A549 (cell line): ENCODE results near the gene ELP5. TPM values are rescaled to one million over a fixed set of nuclear protein-coding genes. Genes with fewer than 3 reads are reported as not detected.

Source experiments
- ATAC-seq, 2 experiments: fragments of 200-7000 bp in 1 of 2; fragments of >200 bp in 1 of 2; cut with Nextera tagmentation in 1 of 2; cut with Tn5 transposase in 1 of 2; 3 replicates each; pipeline versions ENCODE4 v1.8.0 to v1.9.1; 2018 to 2020; ENCODE audit warnings: mild to moderate bottlenecking in 1 of 2, moderate library complexity in 1 of 2
- CTCF ChIA-PET: fragments of 300-600 bp; sonication (Branson Sonifier 250); formaldehyde crosslinking; extraction: SDS; loops from one replicate; lab custom pipeline; 2021; ENCODE audit warnings: antibody characterized with exemption, inconsistent platforms; lab: Yijun Ruan, JAX
- POLR2A ChIA-PET: fragments of 350-600 bp; formaldehyde crosslinking; extraction: SDS; loops from one replicate; lab custom pipeline; 2021; ENCODE audit warnings: antibody characterized with exemption, inconsistent platforms; lab: Yijun Ruan, JAX
- DNase-seq, 2 experiments: peaks; one replicate each; pipeline versions ENCODE4 v3.0.0 to v3.0.0-alpha.2; 2011 to 2016; ENCODE audit warnings: low read depth in 1 of 2, low spot score in 1 of 2
- FAIRE-seq: peaks from 2 replicates; lab custom pipeline; 2011; peaks lifted over from hg19 to GRCh38; lab: Jason Lieb, UNC
- H3K27ac ChIP-seq, 2 experiments: fragments of >200 bp; sonication (Bioruptor Twin); formaldehyde crosslinking; 3 replicates each; pipeline ENCODE4 v1.5.1; 2016 to 2017
- H3K4me1 ChIP-seq: fragments of >200 bp; sonication (Bioruptor Twin); formaldehyde crosslinking; 3 replicates; pipeline ENCODE4 v1.6.1; 2016
- H3K4me2 ChIP-seq: fragments of >200 bp; sonication (Bioruptor Twin); formaldehyde crosslinking; 3 replicates; pipeline ENCODE4 v1.6.1; 2016
- H3K4me3 ChIP-seq: fragments of >200 bp; sonication (Bioruptor Twin); formaldehyde crosslinking; 3 replicates; pipeline ENCODE4 v1.5.1; 2016
- H3K9me3 ChIP-seq: fragments of >200 bp; sonication (Bioruptor Twin); formaldehyde crosslinking; 3 replicates; pipeline ENCODE4 v1.6.1; 2016
- BHLHE40 ChIP-seq: IDR thresholded peaks from 2 replicates; pipeline ENCODE4 v1.6.1; 2012; ENCODE audit warnings: low read depth, low read length, inconsistent platforms
- CBX2 ChIP-seq: fragments of 200-600 bp; sonication (generic); IDR thresholded peaks from 2 replicates; pipeline ENCODE4 v1.6.1; 2016; ENCODE audit warnings: low read depth, mild to moderate bottlenecking, borderline replicate concordance
- CEBPB ChIP-seq, 2 experiments: fragments of >200 bp in 1 of 2; sonication (Bioruptor Twin) in 1 of 2; formaldehyde crosslinking in 1 of 2; IDR thresholded peaks; 2 replicates each; pipeline ENCODE4 v1.6.1; 2012 to 2016
- CHD2 ChIP-seq: fragments of 150-350 bp; IDR thresholded peaks from 2 replicates; pipeline ENCODE4 v1.6.1; 2014; ENCODE audit warnings: low read length; ENCODE audit not compliant: partially characterized antibody
- CHD4 ChIP-seq: fragments of 200-600 bp; sonication (generic); IDR thresholded peaks from 2 replicates; pipeline ENCODE4 v1.6.1; 2016; ENCODE audit warnings: antibody characterized with exemption, mild to moderate bottlenecking, borderline replicate concordance
- EHF ChIP-seq: fragments of 250-450 bp; sonication (Bioruptor Pico); IDR thresholded peaks from 2 replicates; pipeline ENCODE4 v1.5.0; 2020; ENCODE audit warnings: mild to moderate bottlenecking
- EHMT2 ChIP-seq: fragments of 200-600 bp; sonication (generic); IDR thresholded peaks from 2 replicates; pipeline ENCODE4 v1.6.1; 2016; ENCODE audit warnings: antibody characterized with exemption, low read depth, mild to moderate bottlenecking, moderate library complexity
- FOSB ChIP-seq: fragments of 250-450 bp; sonication (Bioruptor Pico); IDR thresholded peaks from 2 replicates; pipeline ENCODE4 v1.5.0; 2020; ENCODE audit warnings: mild to moderate bottlenecking, moderate library complexity
- FOSL2 ChIP-seq, 2 experiments: fragments of 450-650 bp in 1 of 2; fragments of >200 bp in 1 of 2; sonication (Bioruptor Twin) in 1 of 2; formaldehyde crosslinking; IDR thresholded peaks; 2 replicates each; pipeline versions ENCODE4 v1.5.0 to v1.6.1; 2016 to 2020; ENCODE audit warnings: mild to moderate bottlenecking in 1 of 2, moderate library complexity in 1 of 2
- FOXS1 ChIP-seq: fragments of 250-450 bp; sonication (Bioruptor Pico); IDR thresholded peaks from 2 replicates; pipeline ENCODE4 v1.5.0; 2020; ENCODE audit warnings: mild to moderate bottlenecking, moderate library complexity
- HDAC2 ChIP-seq: fragments of 200-600 bp; sonication (generic); IDR thresholded peaks from 2 replicates; pipeline ENCODE4 v1.6.1; 2016
- HOXA7 ChIP-seq: fragments of 250-450 bp; sonication (Bioruptor Pico); IDR thresholded peaks from 2 replicates; pipeline ENCODE4 v1.5.0; 2020; ENCODE audit warnings: mild to moderate bottlenecking, moderate library complexity
- HOXB13 ChIP-seq: fragments of 250-450 bp; sonication (Bioruptor Pico); IDR thresholded peaks from 2 replicates; pipeline ENCODE4 v1.5.0; 2020; ENCODE audit warnings: low read depth, mild to moderate bottlenecking, moderate library complexity
- HOXB5 ChIP-seq: fragments of 250-450 bp; sonication (Bioruptor Pico); IDR thresholded peaks from 2 replicates; pipeline ENCODE4 v1.5.0; 2020; ENCODE audit warnings: mild to moderate bottlenecking, moderate library complexity
- KDM5A ChIP-seq: fragments of 200-600 bp; sonication (generic); IDR thresholded peaks from 2 replicates; pipeline ENCODE4 v1.6.1; 2016; ENCODE audit warnings: antibody characterized with exemption, mild to moderate bottlenecking
- MAZ ChIP-seq: fragments of 150-350 bp; IDR thresholded peaks from 2 replicates; pipeline ENCODE4 v1.6.1; 2014; ENCODE audit warnings: antibody characterized with exemption, low read depth, low read length, borderline replicate concordance
- MYC ChIP-seq: IDR thresholded peaks from 2 replicates; pipeline ENCODE4 v1.6.1; 2012; ENCODE audit warnings: mild to moderate bottlenecking, inconsistent platforms, low read length, improper control_type of control experiment, borderline replicate concordance
- NR3C1 ChIP-seq: fragments of >200 bp; sonication (Bioruptor Twin); formaldehyde crosslinking; IDR thresholded peaks from 3 replicates; pipeline ENCODE4 v1.6.1; 2017
- POLR2AphosphoS2 ChIP-seq: conservative IDR thresholded peaks from 2 replicates; pipeline ENCODE4 v1.6.1; 2012; ENCODE audit warnings: low read length, improper control_type of control experiment, inconsistent platforms
- SREBF2 ChIP-seq: fragments of 450-650 bp; IDR thresholded peaks from 2 replicates; pipeline ENCODE4 v1.6.1; 2014; ENCODE audit warnings: mild to moderate bottlenecking, moderate library complexity
- ZC3H11A ChIP-seq: fragments of 450-650 bp; IDR thresholded peaks from 2 replicates; pipeline ENCODE4 v1.6.1; 2014; ENCODE audit warnings: antibody characterized with exemption, mild to moderate bottlenecking
- ZFP36 ChIP-seq: fragments of 450-650 bp; IDR thresholded peaks from 2 replicates; pipeline ENCODE4 v1.6.1; 2014; ENCODE audit warnings: borderline replicate concordance; ENCODE audit not compliant: partially characterized antibody
- ZNF302 ChIP-seq: fragments of 250-450 bp; sonication (Bioruptor Pico); IDR thresholded peaks from 2 replicates; pipeline ENCODE4 v1.9.0; 2021; ENCODE audit warnings: inconsistent platforms, mild to moderate bottlenecking, moderate library complexity
- WGBS: methylation state at CpG from one replicate; pipeline ENCODE4 v1.1.6; 2017; ENCODE audit errors: missing lambda C conversion rate; 5-methylcytosine and 5-hydroxymethylcytosine counted together
- polyA plus RNA-seq, 4 experiments: library from polyadenylated mRNA; depleted of rRNA in 3 of 4; stranded (reverse); fragments of >200 nt; fragmentation: RNase III in 1 of 4; extraction: RNeasy Plus Mini Kit Qiagen cat#74134 plus additional on column Dnase treatment in 1 of 4; gene quantifications; 2 replicates in 3 of 4; 3 replicates in 1 of 4; pipeline ENCODE4 v1.2.3, GENCODE V29; 2011 to 2017
- TF ChIP-seq, protein P1 (sequence below): fragments of 450-650 bp; IDR thresholded peaks from 2 replicates; pipeline ENCODE4 v1.6.1; 2014; ENCODE audit warnings: antibody characterized with exemption
- TF ChIP-seq, protein P2 (sequence below): fragments of 250-450 bp; sonication (Bioruptor Pico); IDR thresholded peaks from 2 replicates; pipeline ENCODE4 v1.5.0; 2020; ENCODE audit warnings: low read depth, mild to moderate bottlenecking, moderate library complexity
- TF ChIP-seq, protein P3 (sequence below): fragments of >200 bp; sonication (Bioruptor Twin); formaldehyde crosslinking; IDR thresholded peaks from 2 replicates; pipeline ENCODE4 v1.6.1; 2016
- TF ChIP-seq, protein P4 (sequence below): fragments of >200 bp; sonication (Bioruptor Twin); formaldehyde crosslinking; IDR thresholded peaks from 3 replicates; pipeline ENCODE4 v1.6.1; 2016
- TF ChIP-seq, protein P5 (sequence below): fragments of 150-350 bp; IDR thresholded peaks from 2 replicates; pipeline ENCODE4 v1.6.1; 2014; ENCODE audit warnings: low read depth, mild to moderate bottlenecking, low read length

ELP5 gene
- polyA plus RNA-seq, 2 of the 4 experiments (the other 2 are of a cell fraction) = 92.1 to 133 TPM

DNA sequence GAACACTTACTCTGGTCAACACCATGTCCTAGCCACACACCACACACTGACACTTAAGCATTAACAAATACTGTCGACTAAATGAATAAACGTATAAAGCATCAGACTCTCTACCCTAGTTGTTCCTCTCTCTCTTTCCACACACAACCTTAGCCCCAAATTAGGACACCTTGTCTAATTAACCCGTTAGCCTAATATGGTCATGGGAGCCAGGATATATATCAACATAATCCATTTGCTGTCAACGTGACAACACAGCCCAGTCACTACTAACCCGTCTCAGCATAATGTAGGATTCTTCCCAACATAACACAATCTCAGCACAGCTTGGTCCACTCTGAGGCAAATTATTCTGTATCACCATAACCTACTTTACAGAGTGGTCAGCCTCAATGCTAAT is 19.9 kb upstream of the ELP5 start:
- Histone ChIP-seq H3K27ac (no peak overlapping the region), H3K4me3 (no peak overlapping the region), H3K9me3 (no peaks in the 10 kb centered on the region), H3K4me1 (peaks cover 49% of the 10 kb centered on the region), H3K4me2 (peak overlapping the region; percentile 92)
- WGBS = 93% methylated on average over 5 of the region's 5 CpGs
- ChIA-PET CTCF (interaction anchor here (0.5 to 17.3 kb wide), 5 partner anchors 10 to 186 kb away, joined by 3 to 169 read pairs (median 7); partner anchors contain the start of genes ACADVL and DLG4), POLR2A (interaction anchor here (0.7 kb wide), 1 partner anchor 17 kb away, joined by 3 read pairs; no protein-coding TSS in a partner anchor)
- peak; percentile 28 for FAIRE-seq
- no peak for DNase-seq
- TF ChIP-seq, protein P1, sequence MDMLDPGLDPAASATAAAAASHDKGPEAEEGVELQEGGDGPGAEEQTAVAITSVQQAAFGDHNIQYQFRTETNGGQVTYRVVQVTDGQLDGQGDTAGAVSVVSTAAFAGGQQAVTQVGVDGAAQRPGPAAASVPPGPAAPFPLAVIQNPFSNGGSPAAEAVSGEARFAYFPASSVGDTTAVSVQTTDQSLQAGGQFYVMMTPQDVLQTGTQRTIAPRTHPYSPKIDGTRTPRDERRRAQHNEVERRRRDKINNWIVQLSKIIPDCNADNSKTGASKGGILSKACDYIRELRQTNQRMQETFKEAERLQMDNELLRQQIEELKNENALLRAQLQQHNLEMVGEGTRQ = no peak
- TF ChIP-seq HOXA7 (CRISPR knock-in tag) (no peak), EHMT2 (no peak), POLR2AphosphoS2 (no peak), MAZ (no peak), ZNF302 (CRISPR knock-in tag) (no peak), HOXB5 (CRISPR knock-in tag) (no peak), CHD2 (no peak), CEBPB (IDR thresholded peaks at IDR 0.05) (no peak), FOSL2 (IDR thresholded peaks at IDR 0.05) (no peak), FOSL2 (CRISPR knock-in tag; IDR thresholded peaks at IDR 0.05) (no peak), CBX2 (no peak), FOXS1 (CRISPR knock-in tag) (no peak), HOXB13 (CRISPR knock-in tag) (no peak), BHLHE40 (no peak), HDAC2 (no peak), FOSB (CRISPR knock-in tag) (no peak)
- TF ChIP-seq, protein P2, sequence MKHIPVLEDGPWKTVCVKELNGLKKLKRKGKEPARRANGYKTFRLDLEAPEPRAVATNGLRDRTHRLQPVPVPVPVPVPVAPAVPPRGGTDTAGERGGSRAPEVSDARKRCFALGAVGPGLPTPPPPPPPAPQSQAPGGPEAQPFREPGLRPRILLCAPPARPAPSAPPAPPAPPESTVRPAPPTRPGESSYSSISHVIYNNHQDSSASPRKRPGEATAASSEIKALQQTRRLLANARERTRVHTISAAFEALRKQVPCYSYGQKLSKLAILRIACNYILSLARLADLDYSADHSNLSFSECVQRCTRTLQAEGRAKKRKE (CRISPR knock-in tag) = no peak
- TF ChIP-seq, protein P3, sequence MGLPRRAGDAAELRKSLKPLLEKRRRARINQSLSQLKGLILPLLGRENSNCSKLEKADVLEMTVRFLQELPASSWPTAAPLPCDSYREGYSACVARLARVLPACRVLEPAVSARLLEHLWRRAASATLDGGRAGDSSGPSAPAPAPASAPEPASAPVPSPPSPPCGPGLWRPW = no peak
- TF ChIP-seq, protein P4, sequence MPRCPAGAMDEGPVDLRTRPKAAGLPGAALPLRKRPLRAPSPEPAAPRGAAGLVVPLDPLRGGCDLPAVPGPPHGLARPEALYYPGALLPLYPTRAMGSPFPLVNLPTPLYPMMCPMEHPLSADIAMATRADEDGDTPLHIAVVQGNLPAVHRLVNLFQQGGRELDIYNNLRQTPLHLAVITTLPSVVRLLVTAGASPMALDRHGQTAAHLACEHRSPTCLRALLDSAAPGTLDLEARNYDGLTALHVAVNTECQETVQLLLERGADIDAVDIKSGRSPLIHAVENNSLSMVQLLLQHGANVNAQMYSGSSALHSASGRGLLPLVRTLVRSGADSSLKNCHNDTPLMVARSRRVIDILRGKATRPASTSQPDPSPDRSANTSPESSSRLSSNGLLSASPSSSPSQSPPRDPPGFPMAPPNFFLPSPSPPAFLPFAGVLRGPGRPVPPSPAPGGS = no peak
- no peak for ATAC-seq

DNA sequence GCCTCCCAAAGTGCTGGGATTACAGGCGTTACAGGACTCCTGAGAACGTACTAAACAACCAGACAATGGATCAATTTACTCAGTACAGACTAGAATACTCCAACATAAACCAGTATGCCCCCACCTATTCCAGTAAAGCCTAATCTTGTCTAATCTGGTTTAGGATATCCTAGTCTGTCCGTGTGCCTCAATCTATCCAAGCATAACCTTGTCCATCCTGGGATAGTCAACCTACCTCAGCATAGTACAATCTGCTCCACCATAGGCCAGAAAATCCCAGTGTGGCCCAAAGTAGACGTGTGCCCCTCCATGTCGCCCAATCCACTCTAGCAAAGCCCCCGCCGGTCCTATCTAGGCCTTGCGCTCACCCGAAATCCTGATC is 18.3 kb upstream of the ELP5 start:
- DNase-seq (no peak), ATAC-seq (peak; percentile 4 to 32; a peak in 4 of 6 replicates), FAIRE-seq (no peak)
- 7% methylated on average over 9 of the region's 9 CpGs for WGBS
- ChIA-PET POLR2A (interaction anchor here (0.5 to 6.9 kb wide), 9 partner anchors 8 to 198 kb away, joined by 3 to 63 read pairs (median 3); partner anchors contain the start of genes ACADVL, DLG4, GABARAP and SLC16A13), CTCF (interaction anchor here (1.0 to 17.3 kb wide), 5 partner anchors 12 to 188 kb away, joined by 3 to 169 read pairs (median 7); partner anchors contain the start of genes ACADVL and DLG4)
- Histone ChIP-seq H3K9me3 (no peaks in the 10 kb centered on the region), H3K27ac (peak overlapping the region; percentile 94 to 95), H3K4me3 (peak overlapping the region; percentile 77), H3K4me1 (peaks cover 46% of the 10 kb centered on the region), H3K4me2 (peak overlapping the region; percentile 92)
- TF ChIP-seq SREBF2 = no peak
- TF ChIP-seq NR3C1 = no peak
- TF ChIP-seq MYC = no peak
- TF ChIP-seq FOXS1 (CRISPR knock-in tag) = no peak
- TF ChIP-seq ZFP36 = no peak
- TF ChIP-seq FOSB (CRISPR knock-in tag) = no peak
- TF ChIP-seq HDAC2 = no peak
- TF ChIP-seq, protein P5, sequence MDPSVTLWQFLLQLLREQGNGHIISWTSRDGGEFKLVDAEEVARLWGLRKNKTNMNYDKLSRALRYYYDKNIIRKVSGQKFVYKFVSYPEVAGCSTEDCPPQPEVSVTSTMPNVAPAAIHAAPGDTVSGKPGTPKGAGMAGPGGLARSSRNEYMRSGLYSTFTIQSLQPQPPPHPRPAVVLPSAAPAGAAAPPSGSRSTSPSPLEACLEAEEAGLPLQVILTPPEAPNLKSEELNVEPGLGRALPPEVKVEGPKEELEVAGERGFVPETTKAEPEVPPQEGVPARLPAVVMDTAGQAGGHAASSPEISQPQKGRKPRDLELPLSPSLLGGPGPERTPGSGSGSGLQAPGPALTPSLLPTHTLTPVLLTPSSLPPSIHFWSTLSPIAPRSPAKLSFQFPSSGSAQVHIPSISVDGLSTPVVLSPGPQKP = no peak
- TF ChIP-seq, protein P4 = no peak
- no peak for TF ChIP-seq KDM5A
- TF ChIP-seq BHLHE40 = no peak
- no peak for TF ChIP-seq ZC3H11A
- TF ChIP-seq CHD4 = no peak
- no peak for TF ChIP-seq EHF (CRISPR knock-in tag)
- TF ChIP-seq, protein P3 = no peak
- no peak for TF ChIP-seq CEBPB (IDR thresholded peaks at IDR 0.05)
